ENCODE data around the gene TLE7. TPM values are rescaled to one million over a fixed set of nuclear protein-coding genes. Genes with fewer than 3 reads are reported as not detected.

Gene TLE7
- total RNA-seq, 2 experiments from 2014 or later, result not detected

GRCh38 chr16:71402674-71403073, 39.2 kb downstream of the TLE7 start:
- H3K4me1 ChIP-seq (ENCODE audit: insufficient read depth, low read length, poor library complexity, severe bottlenecking), result no peaks in the 10 kb centered on the region
- no peaks in the 10 kb centered on the region for H3K9me2 ChIP-seq (ENCODE audit: insufficient read depth, low read length)
- no TSS peak for BruUV-seq (replicated peaks)
- H3K4me3 ChIP-seq (ENCODE audit: low read depth, low read length, poor library complexity, severe bottlenecking), result no peak overlapping the region
- no peaks in the 10 kb centered on the region for H3K79me2 ChIP-seq (ENCODE audit: insufficient read depth, low read depth, low read length)
- no peak overlapping the region for H3K27ac ChIP-seq (ENCODE audit: low read depth, low read length, poor library complexity, severe bottlenecking)
- intact Hi-C loops (cut with micrococcal nuclease; ENCODE audit: unreplicated experiment), result no loop called here
- CTCF ChIA-PET (ENCODE audit: unreplicated experiment), result no interaction called here
- POLR2A ChIA-PET, result interaction anchor here (0.8 kb wide), 1 partner anchor 97 kb away, joined by 4 read pairs; no protein-coding TSS in a partner anchor
- TF ChIP-seq CTCF (conservative IDR thresholded peaks at IDR 0.05; ENCODE audit: low read length) (no peak), EZH2phosphoT487 (IDR thresholded peaks at IDR 0.05; ENCODE audit: borderline replicate concordance, low read depth, low read length) (no peak)
- H4K20me1 ChIP-seq (ENCODE audit: insufficient read depth, low read length), result no peaks in the 10 kb centered on the region
- no peak overlapping the region for H3K4me2 ChIP-seq (ENCODE audit: low read length)
- no peak overlapping the region for H2AFZ ChIP-seq (ENCODE audit: low read length)
- H3K9me3 ChIP-seq (ENCODE audit: low read length), result no peaks in the 10 kb centered on the region
- no peaks in the 10 kb centered on the region for H3K36me3 ChIP-seq (ENCODE audit: insufficient read depth, low read length)
- no peak for DNase-seq (ENCODE audit: low spot score)

- ChIA-PET POLR2A (no interaction called here), CTCF (ENCODE audit: unreplicated experiment) (no interaction called here)
- Histone ChIP-seq H3K4me1 (ENCODE audit: insufficient read depth, low read length, poor library complexity, severe bottlenecking) (no peaks in the 10 kb centered on the region), H2AFZ (ENCODE audit: low read length) (no peak overlapping the region), H4K20me1 (ENCODE audit: insufficient read depth, low read length) (no peaks in the 10 kb centered on the region), H3K9me2 (ENCODE audit: insufficient read depth, low read length) (no peaks in the 10 kb centered on the region), H3K4me2 (ENCODE audit: low read length) (no peak overlapping the region), H3K27ac (ENCODE audit: low read depth, low read length, poor library complexity, severe bottlenecking) (no peak overlapping the region), H3K9me3 (ENCODE audit: low read length) (no peaks in the 10 kb centered on the region), H3K79me2 (ENCODE audit: insufficient read depth, low read depth, low read length) (no peaks in the 10 kb centered on the region), H3K36me3 (ENCODE audit: insufficient read depth, low read length) (no peaks in the 10 kb centered on the region), H3K4me3 (ENCODE audit: low read depth, low read length, poor library complexity, severe bottlenecking) (no peak overlapping the region)
- DNase-seq (ENCODE audit: low spot score), result no peak
- intact Hi-C loops (cut with micrococcal nuclease; ENCODE audit: unreplicated experiment), result no loop called here
- no peak for TF ChIP-seq CTCF (conservative IDR thresholded peaks at IDR 0.05; ENCODE audit: low read length)
- TF ChIP-seq EZH2phosphoT487 (IDR thresholded peaks at IDR 0.05; ENCODE audit: borderline replicate concordance, low read depth, low read length), result no peak
- BruUV-seq (replicated peaks), result no TSS peak
Observed at GRCh38 chr16:71402007-71402406, 39.8 kb downstream of the TLE7 start.

- Histone ChIP-seq H2AFZ (ENCODE audit: low read length) (no peak overlapping the region), H3K36me3 (ENCODE audit: insufficient read depth, low read length) (no peaks in the 10 kb centered on the region), H3K4me1 (ENCODE audit: insufficient read depth, low read length, poor library complexity, severe bottlenecking) (no peaks in the 10 kb centered on the region), H3K27ac (ENCODE audit: low read depth, low read length, poor library complexity, severe bottlenecking) (no peak overlapping the region), H3K4me3 (ENCODE audit: low read depth, low read length, poor library complexity, severe bottlenecking) (no peak overlapping the region), H3K9me2 (ENCODE audit: insufficient read depth, low read length) (no peaks in the 10 kb centered on the region), H3K9me3 (ENCODE audit: low read length) (no peaks in the 10 kb centered on the region), H4K20me1 (ENCODE audit: insufficient read depth, low read length) (no peaks in the 10 kb centered on the region), H3K4me2 (ENCODE audit: low read length) (no peak overlapping the region), H3K79me2 (ENCODE audit: insufficient read depth, low read depth, low read length) (no peaks in the 10 kb centered on the region)
- POLR2A ChIA-PET, result no interaction called here
- CTCF ChIA-PET (ENCODE audit: unreplicated experiment), result no interaction called here
- no peak for DNase-seq (ENCODE audit: low spot score)
- BruUV-seq (replicated peaks), result no TSS peak
- no peak for TF ChIP-seq EZH2phosphoT487 (IDR thresholded peaks at IDR 0.05; ENCODE audit: borderline replicate concordance, low read depth, low read length)
- no peak for TF ChIP-seq CTCF (conservative IDR thresholded peaks at IDR 0.05; ENCODE audit: low read length)
- intact Hi-C loops (cut with micrococcal nuclease; ENCODE audit: unreplicated experiment), result no loop called here
Observed at GRCh38 chr16:71399801-71400563, 41.9 kb downstream of the TLE7 start.

All from OCI-LY7 (cell line).